Measurements from ENCODE around the gene MYO18B. TPM values are rescaled to one million over a fixed set of nuclear protein-coding genes. Genes with fewer than 3 reads are reported as not detected.

The MYO18B gene
- total RNA-seq, 1 donor from 2014 or later: not detected

DNA sequence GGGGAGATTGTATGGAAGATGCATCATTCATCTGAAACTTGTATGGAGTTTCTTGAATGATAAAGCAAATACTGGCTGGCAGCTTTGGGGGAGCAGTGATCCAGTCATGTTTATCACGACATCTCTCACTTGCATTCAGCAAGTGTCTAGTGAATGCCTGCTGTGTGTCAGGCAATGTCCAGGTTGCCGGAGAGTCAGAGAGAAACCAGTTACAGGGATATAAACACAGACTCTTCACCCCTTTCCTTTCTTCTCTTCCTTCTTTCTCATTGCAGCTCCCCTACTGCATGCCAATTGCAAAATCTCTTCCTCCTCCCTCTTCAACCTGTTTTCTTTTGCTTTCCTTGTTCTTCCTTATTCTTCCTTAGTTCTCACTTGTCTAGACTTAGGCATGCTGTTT is 220.7 kb downstream of the MYO18B start:
- intact Hi-C loops (cut with DNase I): no loop called here
- Histone ChIP-seq H3K27ac (no peak overlapping the region), H3K27me3 (ENCODE audit: low read depth) (peaks cover 11% of the 10 kb centered on the region), H3K36me3 (no peaks in the 10 kb centered on the region), H3K9me3 (no peaks in the 10 kb centered on the region), H3K4me1 (no peaks in the 10 kb centered on the region), H3K4me3 (no peak overlapping the region)
- TF ChIP-seq CTCF (IDR thresholded peaks at IDR 0.05): no peak
- ATAC-seq (no peak), DNase-seq (no peak)

DNA sequence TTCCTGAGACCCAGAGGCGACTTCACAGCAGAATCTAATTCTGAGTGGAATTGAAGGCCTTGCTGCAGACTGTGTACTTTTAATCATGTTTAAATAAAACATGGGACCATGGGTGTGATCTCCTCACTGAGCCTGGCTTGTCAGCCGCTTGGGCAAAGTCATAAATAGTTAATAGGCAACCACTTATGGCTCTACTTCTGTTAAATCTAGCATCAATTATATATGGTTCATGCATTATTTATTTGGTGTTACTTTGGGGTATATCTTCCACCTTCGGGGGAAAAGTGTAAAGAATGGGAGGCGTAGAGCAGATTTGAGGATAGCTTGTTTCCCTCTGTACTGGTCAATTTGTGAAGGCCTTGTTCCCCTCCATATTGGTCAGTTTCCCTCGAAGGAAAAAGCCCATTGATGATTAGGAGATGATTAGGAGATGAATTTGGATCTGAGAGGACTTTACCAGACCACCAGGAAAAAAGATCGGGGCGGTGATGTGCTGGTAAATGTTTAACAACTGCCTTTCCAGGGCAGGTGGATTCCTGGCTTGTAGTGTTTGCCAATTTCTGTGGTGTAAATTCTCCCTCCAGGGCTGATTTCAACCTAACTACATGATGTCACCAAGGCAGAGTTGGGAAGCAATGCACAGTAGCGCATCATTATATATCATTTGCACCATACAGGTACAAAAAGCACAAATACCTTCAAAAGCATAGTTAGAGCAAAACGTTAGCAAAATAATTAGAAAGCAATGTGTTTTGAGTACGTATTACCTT is 223.2 kb downstream of the MYO18B start:
- no peak overlapping the region for H3K27ac ChIP-seq
- no peak for TF ChIP-seq CTCF (IDR thresholded peaks at IDR 0.05)
- peaks cover 11% of the 10 kb centered on the region for H3K27me3 ChIP-seq (ENCODE audit: low read depth)
- DNase-seq (no peak), ATAC-seq (no peak)
- H3K4me1 ChIP-seq: no peaks in the 10 kb centered on the region
- no peaks in the 10 kb centered on the region for H3K36me3 ChIP-seq
- H3K9me3 ChIP-seq: no peaks in the 10 kb centered on the region
- intact Hi-C loops (cut with DNase I): no loop called here
- H3K4me3 ChIP-seq: no peak overlapping the region

DNA sequence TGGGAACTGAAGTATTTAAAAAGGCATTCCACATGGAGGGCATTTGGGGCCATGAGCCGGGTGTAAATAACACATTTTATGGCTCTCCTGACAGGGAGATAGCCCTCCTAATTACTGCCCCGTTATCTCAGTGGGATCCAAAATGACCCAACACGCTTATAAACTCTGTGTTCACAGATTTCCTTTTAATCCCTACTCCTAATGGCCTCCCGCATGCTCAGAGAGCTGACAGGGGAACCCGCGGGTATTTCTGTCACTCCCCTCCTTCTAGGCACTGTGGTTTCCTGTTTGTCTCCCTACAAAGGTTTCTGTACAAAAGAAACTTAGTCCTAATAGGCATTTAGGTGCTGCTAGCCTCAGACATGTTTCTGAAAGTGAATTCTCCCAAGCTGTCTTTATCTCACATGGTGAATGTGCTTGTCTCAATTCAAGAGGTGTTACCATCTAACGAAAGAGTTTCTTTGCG is 224.5 kb downstream of the MYO18B start:
- Histone ChIP-seq H3K27ac (no peak overlapping the region), H3K4me3 (no peak overlapping the region), H3K36me3 (no peaks in the 10 kb centered on the region), H3K4me1 (no peaks in the 10 kb centered on the region), H3K9me3 (no peaks in the 10 kb centered on the region), H3K27me3 (ENCODE audit: low read depth) (peaks cover 11% of the 10 kb centered on the region)
- no peak for TF ChIP-seq CTCF (IDR thresholded peaks at IDR 0.05)
- intact Hi-C loops (cut with DNase I): no loop called here
- DNase-seq (no peak), ATAC-seq (no peak)

- peaks cover 16% of the 10 kb centered on the region for H3K27me3 ChIP-seq (ENCODE audit: low read depth)
- H3K27ac ChIP-seq: no peak overlapping the region
- no peak for ATAC-seq
- TF ChIP-seq CTCF (IDR thresholded peaks at IDR 0.05): no peak
- no peak overlapping the region for H3K4me3 ChIP-seq
- H3K36me3 ChIP-seq: no peaks in the 10 kb centered on the region
- no peaks in the 10 kb centered on the region for H3K4me1 ChIP-seq
- H3K9me3 ChIP-seq: no peaks in the 10 kb centered on the region
- DNase-seq: no peak
- intact Hi-C loops (cut with DNase I): no loop called here
Observed at GRCh38 chr22:25969286-25969685, 227.3 kb downstream of the MYO18B start.

- H3K36me3 ChIP-seq: no peaks in the 10 kb centered on the region
- no peaks in the 10 kb centered on the region for H3K9me3 ChIP-seq
- ATAC-seq: no peak
- H3K27ac ChIP-seq: no peak overlapping the region
- intact Hi-C loops (cut with DNase I): no loop called here
- no peak overlapping the region for H3K4me3 ChIP-seq
- TF ChIP-seq CTCF (IDR thresholded peaks at IDR 0.05): no peak
- DNase-seq: no peak
- peaks cover 10% of the 10 kb centered on the region for H3K27me3 ChIP-seq (ENCODE audit: low read depth)
- no peaks in the 10 kb centered on the region for H3K4me1 ChIP-seq
Observed at GRCh38 chr22:25969901-25970300, 227.9 kb downstream of the MYO18B start.

Data from lower lobe of right lung (tissue), 2 donors.